GM21515 (cell line): ENCODE data around the gene TMEM253.

Experiments
- ATAC-seq: cut with Tn5 transposase; IDR thresholded peaks from one replicate; pipeline ENCODE4 v1.9.1; 2021; ENCODE audit not compliant: unreplicated experiment

TMEM253 gene

DNA sequence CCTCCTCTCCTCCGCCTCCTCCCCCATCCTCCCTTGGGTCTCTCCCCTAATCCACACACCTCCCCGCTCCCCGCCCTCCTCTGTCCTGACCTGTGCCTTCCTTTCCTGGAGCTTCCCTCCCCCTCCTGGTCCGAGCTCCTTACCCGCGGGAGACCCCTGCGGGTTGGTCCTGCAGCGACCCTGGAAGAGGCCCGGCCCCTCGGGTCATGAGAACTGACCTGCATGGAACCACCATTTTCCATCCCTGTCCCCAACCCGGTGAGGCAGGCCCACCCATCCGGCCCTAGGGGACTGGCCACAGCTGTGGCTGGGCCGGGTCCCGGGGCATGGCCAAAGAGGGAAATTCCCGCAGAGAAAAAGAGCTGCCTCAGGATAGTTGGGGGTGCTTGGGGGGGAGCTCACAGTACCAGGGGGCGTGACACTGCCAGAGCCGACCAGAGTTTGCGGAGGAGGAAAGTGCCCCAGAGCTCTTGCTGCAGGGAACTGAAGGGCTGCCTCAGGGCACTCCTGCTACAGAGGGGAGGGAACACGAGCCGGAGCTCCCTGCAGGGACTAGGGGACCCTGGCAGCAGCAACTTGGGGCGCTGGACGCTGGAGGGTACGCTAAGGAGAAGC, 30.1 kb upstream of the TMEM253 start:
- no peak for ATAC-seq

DNA sequence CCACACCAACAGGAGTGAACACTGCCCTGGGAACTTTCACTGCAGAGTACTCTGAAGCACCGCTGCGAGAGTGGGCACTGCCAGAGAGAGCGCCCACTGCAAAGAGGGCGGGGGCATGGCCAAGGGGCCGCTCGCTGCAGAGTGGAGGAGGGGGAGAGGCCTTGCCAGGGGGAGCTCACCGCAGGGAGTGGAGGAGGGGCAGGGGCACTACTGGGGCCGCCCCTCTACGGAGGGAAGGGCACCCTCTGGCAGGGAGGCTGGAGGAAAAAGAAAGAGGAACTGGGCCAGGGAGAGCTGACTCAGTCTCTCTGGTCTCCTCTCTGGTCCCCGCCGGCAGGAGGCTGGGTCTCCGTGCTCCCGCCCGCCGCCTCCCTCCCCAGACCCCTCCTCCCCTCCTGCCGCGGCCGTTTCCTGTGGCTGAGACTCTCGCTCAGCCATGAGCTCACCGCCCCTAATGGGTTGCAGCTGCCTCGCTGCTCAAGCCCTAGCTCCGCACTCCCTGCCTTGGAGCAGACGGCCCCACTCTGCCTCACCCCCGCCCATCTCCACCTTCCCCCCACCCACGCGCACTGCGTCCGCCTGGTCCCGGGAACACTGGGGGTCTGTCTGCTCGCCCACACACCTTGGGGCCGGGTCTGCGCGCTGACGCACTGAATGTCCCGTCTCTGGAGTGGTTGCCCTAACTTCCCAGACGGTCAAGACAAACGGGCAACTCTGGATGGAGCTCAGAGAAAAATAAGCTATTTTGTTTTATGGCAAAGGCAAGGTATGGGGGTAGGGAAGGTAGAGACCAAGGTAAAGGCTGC, 29.4 kb upstream of the TMEM253 start:
- peak; percentile 66 for ATAC-seq

DNA sequence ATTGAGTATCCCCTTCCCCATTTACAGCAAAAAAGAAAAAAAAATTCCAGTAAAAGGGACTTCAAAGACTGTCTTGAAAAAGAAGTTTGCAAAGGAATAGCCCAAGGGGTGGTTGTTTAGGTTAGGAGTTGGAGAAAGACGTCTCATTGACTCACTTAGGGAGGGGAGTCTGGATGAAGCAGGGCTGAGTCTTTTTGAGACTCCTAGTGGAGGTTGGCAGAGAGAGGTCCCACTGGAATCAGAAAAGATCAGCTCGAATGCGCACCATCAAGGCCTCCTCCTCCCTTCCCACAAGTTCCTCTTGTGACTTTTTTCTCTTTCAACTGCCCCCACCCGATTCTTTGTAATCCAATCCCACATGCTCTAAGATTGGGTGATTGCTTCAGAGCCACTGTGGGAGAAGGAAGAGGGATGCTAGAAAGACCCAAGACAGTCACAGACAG, 28.8 kb upstream of the TMEM253 start:
- no peak for ATAC-seq

DNA sequence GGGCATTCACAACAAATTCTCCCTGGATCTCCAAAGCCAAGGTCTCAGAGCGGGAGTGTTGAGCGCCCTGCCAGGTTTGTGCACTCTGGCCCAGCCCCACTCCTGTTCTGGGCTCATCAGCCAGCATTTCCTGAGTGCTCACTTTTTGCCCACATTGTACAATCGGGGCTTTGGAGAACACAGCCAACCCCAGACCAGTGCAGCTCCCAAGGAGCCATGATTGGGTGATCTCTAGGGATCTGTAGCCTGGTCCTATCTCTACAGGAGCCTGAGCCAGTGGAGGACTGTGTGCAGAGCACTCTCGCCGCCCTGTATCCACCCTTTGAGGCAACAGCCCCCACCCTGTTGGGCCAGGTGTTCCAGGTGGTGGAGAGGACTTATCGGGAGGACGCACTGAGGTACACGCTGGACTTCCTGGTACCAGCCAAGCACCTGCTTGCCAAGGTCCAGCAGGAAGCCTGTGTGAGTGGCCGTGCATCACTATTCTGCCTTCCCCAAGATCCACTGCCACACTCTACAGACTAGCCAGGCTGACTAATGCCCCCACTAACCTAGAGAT, 28.0 kb upstream of the TMEM253 start:
- ATAC-seq = no peak

DNA sequence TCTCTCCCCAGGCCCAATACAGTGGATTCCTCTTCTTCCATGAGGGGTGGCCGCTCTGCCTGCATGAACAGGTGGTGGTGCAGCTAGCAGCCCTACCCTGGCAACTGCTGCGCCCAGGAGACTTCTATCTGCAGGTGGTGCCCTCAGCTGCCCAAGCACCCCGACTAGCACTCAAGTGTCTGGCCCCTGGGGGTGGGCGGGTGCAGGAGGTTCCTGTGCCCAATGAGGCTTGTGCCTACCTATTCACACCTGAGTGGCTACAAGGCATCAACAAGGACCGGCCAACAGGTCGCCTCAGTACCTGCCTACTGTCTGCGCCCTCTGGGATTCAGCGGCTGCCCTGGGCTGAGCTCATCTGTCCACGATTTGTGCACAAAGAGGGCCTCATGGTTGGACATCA, 26.9 kb upstream of the TMEM253 start:
- no peak for ATAC-seq

DNA sequence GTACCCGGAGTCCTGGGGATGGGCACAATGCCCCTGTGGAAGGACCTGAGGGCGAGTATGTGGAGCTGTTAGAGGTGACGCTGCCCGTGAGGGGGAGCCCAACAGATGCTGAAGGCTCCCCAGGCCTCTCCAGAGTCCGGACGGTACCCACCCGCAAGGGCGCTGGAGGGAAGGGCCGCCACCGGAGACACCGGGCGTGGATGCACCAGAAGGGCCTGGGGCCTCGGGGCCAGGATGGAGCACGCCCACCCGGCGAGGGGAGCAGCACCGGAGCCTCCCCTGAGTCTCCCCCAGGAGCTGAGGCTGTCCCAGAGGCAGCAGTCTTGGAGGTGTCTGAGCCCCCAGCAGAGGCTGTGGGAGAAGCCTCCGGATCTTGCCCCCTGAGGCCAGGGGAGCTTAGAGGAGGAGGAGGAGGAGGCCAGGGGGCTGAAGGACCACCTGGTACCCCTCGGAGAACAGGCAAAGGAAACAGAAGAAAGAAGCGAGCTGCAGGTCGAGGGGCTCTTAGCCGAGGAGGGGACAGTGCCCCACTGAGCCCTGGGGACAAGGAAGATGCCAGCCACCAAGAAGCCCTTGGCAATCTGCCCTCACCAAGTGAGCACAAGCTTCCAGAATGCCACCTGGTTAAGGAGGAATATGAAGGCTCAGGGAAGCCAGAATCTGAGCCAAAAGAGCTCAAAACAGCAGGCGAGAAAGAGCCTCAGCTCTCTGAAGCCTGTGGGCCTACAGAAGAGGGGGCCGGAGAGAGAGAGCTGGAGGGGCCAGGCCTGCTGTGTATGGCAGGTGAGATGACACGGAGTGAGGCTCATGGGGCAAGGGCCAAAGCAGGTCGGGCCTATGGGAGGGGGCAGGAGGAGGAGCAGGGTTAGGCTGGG, 26.2 kb upstream of the TMEM253 start:
- no peak for ATAC-seq

DNA sequence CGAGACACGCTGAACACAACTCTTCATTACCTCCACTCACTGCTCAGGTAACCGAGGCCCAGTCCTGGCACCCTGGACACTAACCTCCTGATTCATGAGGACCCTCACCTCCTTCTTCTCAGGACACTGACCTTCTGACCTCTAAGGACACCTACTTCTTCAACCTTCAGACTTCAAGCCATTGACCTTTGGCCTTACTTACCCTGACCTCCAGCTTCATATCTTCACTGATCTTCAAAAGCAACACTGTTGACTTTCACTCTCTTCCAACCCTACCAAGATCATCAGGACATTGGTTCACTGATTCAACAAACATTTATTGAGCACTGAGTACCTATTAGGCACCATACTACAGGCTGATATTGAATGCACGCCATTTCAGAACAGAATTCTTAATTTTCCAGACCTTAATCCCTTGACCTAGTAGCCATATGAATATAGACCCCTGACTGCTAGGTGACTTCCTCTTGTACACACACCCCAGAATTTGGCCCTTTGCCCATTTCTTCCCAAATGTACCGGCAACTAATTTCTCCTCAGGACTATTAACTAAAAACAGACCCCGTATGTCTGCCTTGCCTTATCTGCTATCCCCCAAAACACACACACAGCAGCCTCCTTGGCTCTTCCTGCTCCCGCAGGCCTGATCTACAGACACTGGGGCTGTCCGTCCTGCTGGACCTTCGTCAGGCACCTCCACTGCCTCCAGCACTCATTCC, 25.0 kb upstream of the TMEM253 start:
- ATAC-seq = no peak

DNA sequence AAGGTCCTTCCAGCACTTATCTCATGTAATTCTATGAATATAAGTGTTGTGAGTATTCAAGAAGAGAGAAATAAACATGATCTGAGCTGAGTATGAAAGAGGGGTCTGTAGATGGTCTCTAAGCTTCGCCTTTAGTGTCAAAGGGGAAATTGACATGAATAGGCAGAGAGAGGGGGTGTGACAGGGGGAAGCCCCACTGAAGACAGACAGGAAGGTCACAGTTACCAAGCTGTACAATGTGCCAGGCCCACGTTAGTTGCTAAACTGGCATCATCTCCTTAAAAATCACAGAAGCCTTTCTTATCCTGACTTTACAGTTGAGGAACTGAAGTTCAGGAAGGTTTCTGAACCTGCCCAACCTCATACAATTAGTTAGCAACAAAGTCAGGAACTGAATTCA, 23.2 kb upstream of the TMEM253 start:
- ATAC-seq = no peak

DNA sequence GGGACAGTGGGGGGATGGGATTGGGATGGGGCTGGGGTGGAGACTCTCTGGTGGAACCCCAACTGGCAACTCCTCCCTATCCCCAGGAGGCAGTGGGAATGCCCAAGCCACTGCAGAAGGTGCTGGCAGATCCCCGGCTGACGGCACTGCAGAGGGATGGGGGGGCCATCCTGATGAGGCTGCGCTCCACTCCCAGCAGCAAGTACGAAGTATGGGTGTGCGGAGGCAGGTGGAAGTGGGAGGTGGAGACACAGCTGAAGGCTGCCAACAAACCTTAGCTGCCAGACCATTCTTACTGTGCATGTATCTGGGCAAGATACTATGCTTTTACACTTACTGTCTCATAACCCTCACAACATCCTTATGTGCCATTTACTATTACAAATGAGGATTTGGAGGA, 22.6 kb upstream of the TMEM253 start:
- ATAC-seq = no peak

DNA sequence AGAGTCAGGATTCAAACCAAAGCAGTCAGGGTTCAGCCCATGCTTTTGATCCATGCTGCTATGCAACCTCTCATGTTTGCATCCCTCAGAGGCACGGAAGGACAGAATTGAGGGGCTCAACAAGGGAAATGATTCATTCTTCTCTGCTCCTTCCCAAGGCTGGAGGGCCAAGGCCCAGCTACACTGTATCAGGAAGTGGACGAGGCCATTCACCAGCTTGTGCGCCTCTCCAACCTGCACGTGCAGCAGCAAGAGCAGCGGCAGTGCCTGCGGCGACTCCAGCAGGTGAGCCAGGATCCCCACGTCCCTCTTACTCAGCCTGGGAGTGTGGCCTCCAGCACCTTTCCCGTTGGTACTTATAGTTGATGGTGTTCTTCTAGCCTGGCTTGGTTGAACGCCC, 22.1 kb upstream of the TMEM253 start:
- ATAC-seq = no peak

DNA sequence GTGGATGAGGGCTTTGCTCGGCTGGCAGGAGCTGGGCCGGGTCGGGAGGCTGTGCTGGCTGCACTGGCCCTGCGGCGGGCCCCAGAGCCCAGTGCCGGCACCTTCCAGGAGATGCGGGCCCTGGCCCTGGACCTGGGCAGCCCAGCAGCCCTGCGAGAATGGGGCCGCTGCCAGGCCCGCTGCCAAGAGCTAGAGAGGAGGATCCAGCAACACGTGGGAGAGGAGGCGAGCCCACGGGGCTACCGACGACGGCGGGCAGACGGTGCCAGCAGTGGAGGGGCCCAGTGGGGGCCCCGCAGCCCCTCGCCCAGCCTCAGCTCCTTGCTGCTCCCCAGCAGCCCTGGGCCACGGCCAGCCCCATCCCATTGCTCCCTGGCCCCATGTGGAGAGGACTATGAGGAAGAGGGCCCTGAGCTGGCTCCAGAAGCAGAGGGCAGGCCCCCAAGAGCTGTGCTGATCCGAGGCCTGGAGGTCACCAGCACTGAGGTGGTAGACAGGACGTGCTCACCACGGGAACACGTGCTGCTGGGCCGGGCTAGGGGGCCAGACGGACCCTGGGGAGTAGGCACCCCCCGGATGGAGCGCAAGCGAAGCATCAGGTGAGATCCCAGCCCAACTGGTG, 19.2 kb upstream of the TMEM253 start:
- no peak for ATAC-seq

DNA sequence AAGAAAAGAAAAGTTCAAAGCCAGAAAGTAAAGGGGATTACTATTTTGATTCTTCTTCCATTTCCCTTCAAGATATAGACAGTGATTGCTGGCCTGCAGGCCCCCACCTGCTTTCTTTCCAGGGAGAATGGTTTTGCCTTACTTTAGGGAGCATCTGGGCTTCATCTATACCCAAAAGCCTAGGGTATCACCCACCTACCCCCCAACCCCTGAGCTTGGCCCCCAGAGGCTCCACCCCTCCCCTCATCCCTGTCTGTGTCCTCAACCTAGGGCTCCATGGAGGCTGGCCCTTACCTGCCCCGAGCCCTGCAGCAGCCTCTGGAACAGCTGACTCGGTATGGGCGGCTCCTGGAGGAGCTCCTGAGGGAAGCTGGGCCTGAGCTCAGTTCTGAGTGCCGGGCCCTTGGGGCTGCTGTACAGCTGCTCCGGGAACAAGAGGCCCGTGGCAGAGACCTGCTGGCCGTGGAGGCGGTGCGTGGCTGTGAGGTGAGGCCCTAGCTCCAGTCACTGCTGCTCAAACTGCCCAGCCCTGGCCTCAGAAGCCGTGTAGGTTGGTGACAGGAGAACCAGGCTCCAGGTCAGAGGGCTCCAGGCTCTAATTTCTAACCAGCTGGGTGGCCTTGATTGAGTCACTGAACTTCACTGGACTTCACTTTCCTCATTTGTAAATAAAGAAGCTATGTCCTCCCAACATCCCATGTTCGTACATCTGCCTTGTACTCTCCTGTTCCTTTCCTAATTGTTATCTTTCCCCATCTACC, 17.1 kb upstream of the TMEM253 start:
- no peak for ATAC-seq

DNA sequence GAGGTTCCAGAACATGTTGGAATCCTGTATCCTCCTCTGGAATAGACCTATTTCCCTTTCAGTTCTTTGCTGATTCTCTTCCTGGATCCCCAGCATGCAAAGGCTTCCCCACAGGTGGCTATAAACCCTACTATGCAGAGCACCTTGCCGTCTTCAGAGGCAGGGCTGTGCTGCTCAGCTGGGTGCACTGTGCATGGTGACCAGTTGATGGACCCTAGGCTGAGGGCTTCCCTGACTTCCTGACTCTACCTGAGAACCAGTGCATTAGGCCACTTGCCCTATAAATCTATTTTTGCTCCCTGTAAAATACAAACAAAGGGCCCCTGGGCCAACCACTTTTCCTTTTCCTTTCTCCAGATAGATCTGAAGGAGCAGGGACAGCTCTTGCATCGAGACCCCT, 16.5 kb upstream of the TMEM253 start:
- no peak for ATAC-seq

DNA sequence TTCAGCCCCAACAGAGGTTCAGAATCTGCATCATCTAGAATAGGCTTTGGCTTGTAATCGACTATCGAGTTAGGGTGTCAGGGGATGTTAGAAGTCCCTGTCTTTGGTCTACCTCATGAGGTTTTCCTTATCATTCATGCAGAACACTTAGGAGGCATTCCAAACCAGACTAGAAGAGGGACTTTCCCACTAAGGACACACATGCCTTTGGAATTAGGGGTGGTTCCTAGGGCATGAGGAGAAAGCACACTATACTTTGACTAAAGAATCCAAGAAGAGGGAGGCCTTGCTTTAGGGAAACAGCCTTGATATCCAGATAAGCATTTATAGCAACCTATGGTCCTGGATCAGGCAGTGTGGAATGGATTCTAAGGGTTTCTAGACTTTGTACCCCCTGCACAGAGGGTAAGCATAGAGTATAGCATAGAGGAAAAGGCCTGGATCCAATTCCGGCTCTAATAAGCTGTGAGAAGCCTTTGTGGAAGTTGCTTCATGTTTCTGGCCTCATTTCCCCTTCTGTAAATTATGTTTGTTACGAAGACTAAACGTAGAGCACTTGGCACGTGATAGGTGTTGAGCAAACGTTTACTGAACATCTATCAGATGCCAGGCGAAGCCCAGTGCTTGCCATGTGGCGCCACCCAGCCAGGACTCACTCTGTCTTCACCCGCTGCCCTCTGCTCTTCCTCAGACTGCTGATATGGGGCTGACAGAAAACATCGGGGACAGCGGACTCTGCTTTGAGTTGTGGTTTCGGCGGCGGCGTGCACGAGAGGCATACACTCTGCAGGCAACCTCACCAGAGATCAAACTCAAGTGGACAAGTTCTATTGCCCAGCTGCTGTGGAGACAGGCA, 15.6 kb upstream of the TMEM253 start:
- ATAC-seq = no peak

DNA sequence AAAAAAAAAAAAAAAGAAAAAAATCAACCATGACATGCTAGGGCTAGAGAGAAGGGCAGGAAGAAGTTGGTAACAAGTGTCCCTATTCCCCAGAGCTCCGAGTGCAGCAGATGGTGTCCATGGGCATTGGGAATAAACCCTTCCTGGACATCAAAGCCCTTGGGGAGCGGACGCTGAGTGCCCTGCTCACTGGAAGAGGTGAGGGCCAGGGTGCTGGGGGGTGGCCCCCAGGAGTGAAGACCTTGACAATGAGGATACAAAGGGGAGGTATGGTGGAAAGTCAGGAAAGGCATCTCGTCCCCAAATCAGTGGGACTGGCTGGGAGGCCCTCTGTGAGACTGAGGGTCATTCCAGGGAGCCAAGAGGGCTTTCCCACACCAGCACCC, 14.0 kb upstream of the TMEM253 start:
- no peak for ATAC-seq

DNA sequence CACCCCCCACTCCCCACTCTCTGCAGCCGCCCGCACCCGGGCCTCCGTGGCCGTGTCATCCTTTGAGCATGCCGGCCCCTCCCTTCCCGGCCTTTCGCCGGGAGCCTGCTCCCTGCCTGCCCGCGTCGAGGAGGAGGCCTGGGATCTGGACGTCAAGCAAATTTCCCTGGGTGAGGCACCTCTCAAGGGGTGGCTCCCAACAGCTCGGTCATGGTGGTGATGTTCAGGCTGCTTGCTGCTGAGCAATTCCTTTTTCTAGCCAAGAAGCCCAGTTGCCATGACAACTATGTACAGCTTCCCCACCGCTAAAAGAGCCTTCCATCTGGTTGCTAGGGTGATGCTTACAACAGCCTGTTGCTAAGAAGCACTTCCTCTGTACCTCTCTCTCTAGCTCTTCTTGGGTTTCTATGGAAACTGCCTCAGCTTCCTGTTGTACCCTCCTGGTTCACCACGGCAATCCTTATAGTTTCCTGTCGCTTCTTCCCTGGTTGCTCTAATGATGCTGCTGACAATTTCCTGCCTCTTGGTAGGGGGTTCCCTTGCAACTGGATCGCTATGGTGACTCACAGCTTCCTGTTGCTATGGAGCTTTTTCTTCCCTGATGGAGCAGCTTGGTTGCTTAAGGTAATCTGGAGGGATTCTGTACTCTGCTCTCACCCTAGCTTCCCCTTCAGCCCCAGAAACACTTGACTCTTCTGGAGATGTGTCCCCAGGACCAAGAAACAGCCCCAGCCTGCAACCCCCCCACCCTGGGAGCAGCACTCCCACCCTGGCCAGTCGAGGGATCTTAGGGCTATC, 13.4 kb upstream of the TMEM253 start:
- ATAC-seq = no peak

DNA sequence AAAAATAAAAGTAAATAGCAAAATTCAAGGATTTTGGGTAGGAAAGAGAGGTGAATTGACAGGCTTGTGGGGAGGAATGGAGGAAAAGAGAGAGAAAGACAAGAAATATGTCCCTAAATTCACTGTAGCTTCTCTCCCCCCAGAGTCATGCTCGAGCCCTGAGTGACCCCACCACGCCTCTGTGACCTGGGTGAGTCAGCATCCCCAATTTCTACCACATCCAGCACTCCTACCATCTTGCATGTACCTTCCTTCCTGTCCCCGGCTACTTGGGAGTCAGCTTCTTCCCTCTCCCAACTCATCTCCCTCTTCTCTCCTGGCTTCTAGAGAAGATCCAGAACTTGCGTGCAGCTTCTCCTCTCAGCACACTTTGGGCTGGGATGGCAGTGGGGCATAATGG, 12.2 kb upstream of the TMEM253 start:
- no peak for ATAC-seq

DNA sequence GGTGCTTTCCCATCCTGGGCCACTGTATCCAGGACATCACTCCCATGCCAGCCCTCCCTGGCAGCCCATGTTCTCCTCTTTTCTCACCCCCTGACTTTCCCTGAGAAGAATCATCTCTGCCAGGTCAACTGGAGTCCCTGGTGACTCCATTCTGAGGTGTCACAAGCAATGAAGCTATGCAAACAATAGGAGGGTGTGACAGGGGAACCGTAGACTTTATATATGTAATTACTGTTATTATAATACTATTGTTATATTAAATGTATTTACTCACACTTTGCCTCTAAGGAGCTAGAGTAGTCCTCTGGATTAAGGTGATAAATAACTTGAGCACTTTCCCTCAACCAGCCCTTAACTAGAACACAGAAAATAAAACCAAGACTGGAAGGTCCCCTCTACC, 11.6 kb upstream of the TMEM253 start:
- ATAC-seq = no peak
